ENCODE data around the gene RNASEL. TPM values are rescaled to one million over a fixed set of nuclear protein-coding genes. Genes with fewer than 3 reads are reported as not detected.

The RNASEL gene
- total RNA-seq, 1 donor from 2014 or later = 4.2 TPM

GRCh38 chr1:182630586-182630985 is 41.5 kb upstream of the RNASEL start:
- Mint-ChIP-seq H3K27me3 (ENCODE audit: unreplicated experiment) (peaks cover under 1% of the 10 kb centered on the region), H3K27ac (ENCODE audit: unreplicated experiment) (no peak overlapping the region)
- DNase-seq (ENCODE audit: extremely low spot score, unreplicated experiment) = no peak

GRCh38 chr1:182629499-182630096 is 40.5 kb upstream of the RNASEL start:
- no peaks in the 10 kb centered on the region for H3K27me3 Mint-ChIP-seq (ENCODE audit: unreplicated experiment)
- no peak for TF ChIP-seq CTCF (IDR thresholded peaks at IDR 0.05)
- no peak for DNase-seq (ENCODE audit: extremely low spot score, unreplicated experiment)
- peaks cover 32% of the 10 kb centered on the region for H3K4me1 Mint-ChIP-seq (ENCODE audit: unreplicated experiment)
- no peak overlapping the region for H3K27ac Mint-ChIP-seq (ENCODE audit: unreplicated experiment)
- H3K4me3 Mint-ChIP-seq (ENCODE audit: unreplicated experiment) = no peak overlapping the region
- H3K9me3 Mint-ChIP-seq (ENCODE audit: unreplicated experiment) = no peaks in the 10 kb centered on the region
- peaks cover 2% of the 10 kb centered on the region for H3K36me3 Mint-ChIP-seq (ENCODE audit: unreplicated experiment)

More at GRCh38 chr1:182630586-182630985, 41.5 kb upstream of the RNASEL start:
- TF ChIP-seq CTCF (IDR thresholded peaks at IDR 0.05) = no peak
- Mint-ChIP-seq H3K4me3 (ENCODE audit: unreplicated experiment) (no peak overlapping the region), H3K36me3 (ENCODE audit: unreplicated experiment) (peaks cover 2% of the 10 kb centered on the region), H3K9me3 (ENCODE audit: unreplicated experiment) (no peaks in the 10 kb centered on the region), H3K4me1 (ENCODE audit: unreplicated experiment) (peaks cover 23% of the 10 kb centered on the region)

- no peaks in the 10 kb centered on the region for H3K9me3 Mint-ChIP-seq (ENCODE audit: unreplicated experiment)
- H3K4me3 Mint-ChIP-seq (ENCODE audit: unreplicated experiment) = no peak overlapping the region
- H3K27ac Mint-ChIP-seq (ENCODE audit: unreplicated experiment) = no peak overlapping the region
- TF ChIP-seq CTCF (IDR thresholded peaks at IDR 0.05) = no peak
- H3K4me1 Mint-ChIP-seq (ENCODE audit: unreplicated experiment) = peaks cover 34% of the 10 kb centered on the region
- no peak for DNase-seq (ENCODE audit: extremely low spot score, unreplicated experiment)
- H3K36me3 Mint-ChIP-seq (ENCODE audit: unreplicated experiment) = peaks cover 2% of the 10 kb centered on the region
- H3K27me3 Mint-ChIP-seq (ENCODE audit: unreplicated experiment) = no peaks in the 10 kb centered on the region
Measured at GRCh38 chr1:182629080-182629479, 40.0 kb upstream of the RNASEL start.

GRCh38 chr1:182628657-182629056 is 39.6 kb upstream of the RNASEL start:
- no peak for TF ChIP-seq CTCF (IDR thresholded peaks at IDR 0.05)
- peaks cover 31% of the 10 kb centered on the region for H3K4me1 Mint-ChIP-seq (ENCODE audit: unreplicated experiment)

GRCh38 chr1:182627622-182628021 is 38.6 kb upstream of the RNASEL start:
- no peak for DNase-seq (ENCODE audit: extremely low spot score, unreplicated experiment)
- Mint-ChIP-seq H3K4me3 (ENCODE audit: unreplicated experiment) (no peak overlapping the region), H3K27ac (ENCODE audit: unreplicated experiment) (no peak overlapping the region), H3K9me3 (ENCODE audit: unreplicated experiment) (no peaks in the 10 kb centered on the region), H3K36me3 (ENCODE audit: unreplicated experiment) (peaks cover 2% of the 10 kb centered on the region), H3K27me3 (ENCODE audit: unreplicated experiment) (no peaks in the 10 kb centered on the region), H3K4me1 (ENCODE audit: unreplicated experiment) (peaks cover 38% of the 10 kb centered on the region)
- TF ChIP-seq CTCF (IDR thresholded peaks at IDR 0.05) = no peak

More at GRCh38 chr1:182628657-182629056, 39.6 kb upstream of the RNASEL start:
- Mint-ChIP-seq H3K4me3 (ENCODE audit: unreplicated experiment) (no peak overlapping the region), H3K36me3 (ENCODE audit: unreplicated experiment) (peaks cover 2% of the 10 kb centered on the region), H3K27ac (ENCODE audit: unreplicated experiment) (no peak overlapping the region), H3K9me3 (ENCODE audit: unreplicated experiment) (no peaks in the 10 kb centered on the region), H3K27me3 (ENCODE audit: unreplicated experiment) (no peaks in the 10 kb centered on the region)
- no peak for DNase-seq (ENCODE audit: extremely low spot score, unreplicated experiment)

All from osteocyte (in vitro differentiated cells).